Bronchial epithelial cell (primary cell): ENCODE results near the gene ATG16L1. TPM values are rescaled to one million over a fixed set of nuclear protein-coding genes. Genes with fewer than 3 reads are reported as not detected.

Experiments
- DNase-seq: peaks from one replicate; pipeline ENCODE4 v3.0.0-alpha.2; 2010; ENCODE audit warnings: low read depth
- FAIRE-seq: peaks from 2 replicates; lab custom pipeline; 2011; peaks lifted over from hg19 to GRCh38; lab: Jason Lieb, UNC
- H3K27me3 ChIP-seq: 2 replicates; pipeline ENCODE4 v1.5.1; 2011; ENCODE audit warnings: low read length; ENCODE audit not compliant: control insufficient read depth, insufficient read depth
- H3K36me3 ChIP-seq: 2 replicates; pipeline ENCODE4 v1.5.1; 2011; ENCODE audit warnings: low read length; ENCODE audit not compliant: control insufficient read depth, insufficient read depth
- H3K4me3 ChIP-seq: 2 replicates; pipeline ENCODE4 v1.5.1; 2011; ENCODE audit warnings: mild to moderate bottlenecking, low read depth, low read length, control low read depth
- CTCF ChIP-seq: IDR thresholded peaks from 2 replicates; pipeline ENCODE4 v1.5.1; 2011; ENCODE audit warnings: mild to moderate bottlenecking, moderate library complexity, low read length, control low read depth, inconsistent platforms; ENCODE audit not compliant: insufficient read depth, severe bottlenecking
- total RNA-seq: library from RNA; depleted of rRNA; stranded (reverse); fragments of >200 nt; gene quantifications from 2 replicates; pipeline ENCODE4 v1.2.1, GENCODE V29; 2014

The ATG16L1 gene
- total RNA-seq, 1 donor from 2014 or later: 36.6 TPM

DNA sequence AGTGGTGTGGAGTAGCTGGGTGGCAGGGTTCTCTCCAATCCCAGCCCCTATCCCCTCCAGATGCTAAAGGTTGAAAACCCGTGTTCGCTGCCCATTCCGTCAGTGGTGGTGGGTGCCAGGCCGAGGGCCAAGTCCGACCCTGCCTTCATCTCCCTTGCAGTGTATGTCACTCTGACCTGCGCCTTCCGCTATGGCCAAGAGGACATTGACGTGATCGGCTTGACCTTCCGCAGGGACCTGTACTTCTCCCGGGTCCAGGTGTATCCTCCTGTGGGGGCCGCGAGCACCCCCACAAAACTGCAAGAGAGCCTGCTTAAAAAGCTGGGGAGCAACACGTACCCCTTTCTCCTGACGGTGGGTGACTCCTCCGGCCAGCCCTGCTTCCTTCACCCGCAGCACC lies 69.0 kb downstream of the ATG16L1 start:
- DNase-seq (no peak), FAIRE-seq (no peak)
- Histone ChIP-seq H3K4me3 (no peak overlapping the region), H3K36me3 (no peaks in the 10 kb centered on the region), H3K27me3 (peaks cover 5% of the 10 kb centered on the region)
- no peak for TF ChIP-seq CTCF

GRCh38 chr2:233321166-233321565 lies 69.7 kb downstream of the ATG16L1 start:
- FAIRE-seq: no peak
- DNase-seq: no peak
- Histone ChIP-seq H3K4me3 (no peak overlapping the region), H3K36me3 (no peaks in the 10 kb centered on the region), H3K27me3 (peaks cover 5% of the 10 kb centered on the region)
- TF ChIP-seq CTCF: no peak

DNA sequence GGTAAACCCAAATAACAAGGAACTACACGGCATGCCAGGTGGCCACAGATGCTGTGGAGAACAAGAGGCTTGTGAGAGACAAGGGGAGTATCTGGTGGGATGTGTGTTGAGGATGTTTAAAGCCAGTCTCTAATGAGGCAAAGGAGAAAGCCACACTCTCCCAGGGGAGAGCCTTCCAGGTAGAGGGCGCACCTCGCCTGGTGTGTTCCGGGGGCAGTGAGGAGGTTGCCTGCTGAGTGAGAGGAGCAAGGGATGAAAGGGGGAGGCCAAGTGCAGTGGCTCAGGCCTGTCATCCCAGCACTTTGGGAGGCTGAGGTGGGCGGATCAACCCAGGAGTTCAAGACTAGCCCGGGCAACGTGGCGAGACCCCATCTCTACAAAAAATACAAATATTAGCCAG lies 72.4 kb downstream of the ATG16L1 start:
- TF ChIP-seq CTCF: no peak
- DNase-seq (no peak), FAIRE-seq (no peak)
- Histone ChIP-seq H3K36me3 (no peaks in the 10 kb centered on the region), H3K27me3 (peaks cover 5% of the 10 kb centered on the region), H3K4me3 (no peak overlapping the region)

DNA sequence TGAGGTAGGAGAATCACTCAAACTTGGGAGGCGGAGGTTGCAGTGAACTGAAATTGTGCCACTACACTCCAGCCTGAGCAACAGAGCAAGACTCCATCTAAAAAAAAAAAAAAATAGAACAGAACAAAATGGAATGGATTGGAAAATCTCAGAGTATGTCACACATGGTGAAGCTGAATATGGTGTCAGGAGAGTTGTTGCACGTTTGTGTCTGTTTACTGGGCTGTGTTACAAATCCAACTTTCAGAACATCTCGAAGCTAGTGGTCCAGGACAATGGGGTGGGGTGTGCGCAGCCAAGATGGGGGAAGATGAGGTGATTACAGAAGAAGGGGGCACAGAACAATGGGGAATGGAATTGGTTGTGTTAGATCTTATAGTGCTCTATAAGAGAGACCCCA lies 73.8 kb downstream of the ATG16L1 start:
- peaks cover 3% of the 10 kb centered on the region for H3K27me3 ChIP-seq
- H3K4me3 ChIP-seq: no peak overlapping the region
- H3K36me3 ChIP-seq: no peaks in the 10 kb centered on the region
- FAIRE-seq (no peak), DNase-seq (no peak)
- no peak for TF ChIP-seq CTCF

DNA sequence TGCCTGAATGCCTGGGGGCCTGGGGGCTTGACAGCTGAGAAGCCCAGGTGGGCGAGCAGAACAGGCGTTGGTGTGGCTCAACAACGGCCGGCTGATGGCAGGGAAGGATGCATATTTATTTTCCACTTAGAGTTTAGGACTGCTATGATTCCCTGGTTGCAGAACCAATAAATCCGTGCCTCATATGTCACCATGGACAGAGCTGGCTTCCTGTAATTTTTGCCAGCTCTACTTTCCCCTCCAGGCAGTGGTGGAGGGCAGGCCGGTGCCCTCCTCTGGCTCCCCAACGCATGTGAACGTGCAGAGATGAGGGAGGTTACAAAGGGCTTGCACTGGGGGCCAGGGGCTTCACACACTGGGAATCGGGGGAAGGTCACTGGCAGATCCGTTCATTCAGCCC lies 74.3 kb downstream of the ATG16L1 start:
- peaks cover 2% of the 10 kb centered on the region for H3K27me3 ChIP-seq
- H3K4me3 ChIP-seq: no peak overlapping the region
- FAIRE-seq (no peak), DNase-seq (no peak)
- H3K36me3 ChIP-seq: no peaks in the 10 kb centered on the region
- TF ChIP-seq CTCF: no peak

DNA sequence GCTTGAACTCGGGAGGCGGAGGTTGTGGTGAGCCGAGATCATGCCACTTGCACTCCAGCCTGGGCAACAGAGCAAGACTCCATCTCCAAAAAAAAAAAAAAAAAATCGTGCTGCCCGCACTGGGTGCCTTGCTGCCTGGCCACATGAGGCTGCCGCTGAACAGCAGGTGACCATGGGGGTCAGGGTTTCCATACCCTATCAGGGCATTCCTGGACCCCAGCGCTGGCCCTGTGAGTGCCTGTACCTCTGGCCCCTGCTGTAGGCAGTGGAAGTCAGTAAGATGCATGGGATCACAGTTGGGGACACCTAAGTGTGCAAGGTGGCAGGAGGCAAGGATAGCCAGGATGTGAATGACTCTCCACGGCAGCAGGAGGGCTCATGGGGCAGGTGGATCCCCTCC lies 75.0 kb downstream of the ATG16L1 start:
- TF ChIP-seq CTCF: no peak
- Histone ChIP-seq H3K27me3 (peaks cover 2% of the 10 kb centered on the region), H3K4me3 (no peak overlapping the region), H3K36me3 (no peaks in the 10 kb centered on the region)
- DNase-seq (no peak), FAIRE-seq (no peak)
